ENCODE results near the gene SERPINA1. TPM values are rescaled to one million over a fixed set of nuclear protein-coding genes. Genes with fewer than 3 reads are reported as not detected.

SERPINA1 gene
- total RNA-seq, 1 donor from 2014 or later = 0.26 TPM

- Histone ChIP-seq H3K4me3 (ENCODE audit: low read depth, low read length) (no peak overlapping the region), H3K27me3 (ENCODE audit: control insufficient read depth, insufficient read depth, low read length) (no peaks in the 10 kb centered on the region), H3K36me3 (ENCODE audit: control insufficient read depth, insufficient read depth, low read length) (no peaks in the 10 kb centered on the region)
- FAIRE-seq (no peak), DNase-seq (ENCODE audit: low read depth) (no peak)
- TF ChIP-seq CTCF (IDR thresholded peaks at IDR 0.05; ENCODE audit: insufficient read depth, low read length, severe bottlenecking) = no peak
Measured at GRCh38 chr14:94363151-94363624, 25.2 kb downstream of the SERPINA1 start.

GRCh38 chr14:94362614-94363133 is 25.7 kb downstream of the SERPINA1 start:
- TF ChIP-seq CTCF (IDR thresholded peaks at IDR 0.05; ENCODE audit: insufficient read depth, low read length, severe bottlenecking) = no peak
- DNase-seq (ENCODE audit: low read depth) = no peak
- Histone ChIP-seq H3K4me3 (ENCODE audit: low read depth, low read length) (no peak overlapping the region), H3K36me3 (ENCODE audit: control insufficient read depth, insufficient read depth, low read length) (no peaks in the 10 kb centered on the region), H3K27me3 (ENCODE audit: control insufficient read depth, insufficient read depth, low read length) (no peaks in the 10 kb centered on the region)
- peak; percentile 84 for FAIRE-seq

GRCh38 chr14:94361682-94362081 is 26.7 kb downstream of the SERPINA1 start:
- H3K36me3 ChIP-seq (ENCODE audit: control insufficient read depth, insufficient read depth, low read length) = no peaks in the 10 kb centered on the region
- DNase-seq (ENCODE audit: low read depth) = no peak
- H3K27me3 ChIP-seq (ENCODE audit: control insufficient read depth, insufficient read depth, low read length) = no peaks in the 10 kb centered on the region
- H3K4me3 ChIP-seq (ENCODE audit: low read depth, low read length) = no peak overlapping the region
- FAIRE-seq = peak; percentile 94
- no peak for TF ChIP-seq CTCF (IDR thresholded peaks at IDR 0.05; ENCODE audit: insufficient read depth, low read length, severe bottlenecking)

GRCh38 chr14:94360945-94361565 is 27.3 kb downstream of the SERPINA1 start:
- no peak for TF ChIP-seq CTCF (IDR thresholded peaks at IDR 0.05; ENCODE audit: insufficient read depth, low read length, severe bottlenecking)
- DNase-seq (ENCODE audit: low read depth) (no peak), FAIRE-seq (no peak)
- no peaks in the 10 kb centered on the region for H3K36me3 ChIP-seq (ENCODE audit: control insufficient read depth, insufficient read depth, low read length)
- no peaks in the 10 kb centered on the region for H3K27me3 ChIP-seq (ENCODE audit: control insufficient read depth, insufficient read depth, low read length)
- H3K4me3 ChIP-seq (ENCODE audit: low read depth, low read length) = no peak overlapping the region

GRCh38 chr14:94357166-94357565 is 31.2 kb downstream of the SERPINA1 start:
- Histone ChIP-seq H3K36me3 (ENCODE audit: control insufficient read depth, insufficient read depth, low read length) (no peaks in the 10 kb centered on the region), H3K4me3 (ENCODE audit: low read depth, low read length) (no peak overlapping the region), H3K27me3 (ENCODE audit: control insufficient read depth, insufficient read depth, low read length) (no peaks in the 10 kb centered on the region)
- no peak for DNase-seq (ENCODE audit: low read depth)
- no peak for TF ChIP-seq CTCF (IDR thresholded peaks at IDR 0.05; ENCODE audit: insufficient read depth, low read length, severe bottlenecking)
- FAIRE-seq = no peak
